ENCODE measurements around the gene NRBF2. TPM values are rescaled to one million over a fixed set of nuclear protein-coding genes. Genes with fewer than 3 reads are reported as not detected.
A peak's percentile ranks its signal among the peaks of the same experiment; 100 is the strongest.

Gene NRBF2
- total and polyA plus RNA-seq, 2 experiments from 2014 or later: 22.9 to 38.3 TPM

DNA sequence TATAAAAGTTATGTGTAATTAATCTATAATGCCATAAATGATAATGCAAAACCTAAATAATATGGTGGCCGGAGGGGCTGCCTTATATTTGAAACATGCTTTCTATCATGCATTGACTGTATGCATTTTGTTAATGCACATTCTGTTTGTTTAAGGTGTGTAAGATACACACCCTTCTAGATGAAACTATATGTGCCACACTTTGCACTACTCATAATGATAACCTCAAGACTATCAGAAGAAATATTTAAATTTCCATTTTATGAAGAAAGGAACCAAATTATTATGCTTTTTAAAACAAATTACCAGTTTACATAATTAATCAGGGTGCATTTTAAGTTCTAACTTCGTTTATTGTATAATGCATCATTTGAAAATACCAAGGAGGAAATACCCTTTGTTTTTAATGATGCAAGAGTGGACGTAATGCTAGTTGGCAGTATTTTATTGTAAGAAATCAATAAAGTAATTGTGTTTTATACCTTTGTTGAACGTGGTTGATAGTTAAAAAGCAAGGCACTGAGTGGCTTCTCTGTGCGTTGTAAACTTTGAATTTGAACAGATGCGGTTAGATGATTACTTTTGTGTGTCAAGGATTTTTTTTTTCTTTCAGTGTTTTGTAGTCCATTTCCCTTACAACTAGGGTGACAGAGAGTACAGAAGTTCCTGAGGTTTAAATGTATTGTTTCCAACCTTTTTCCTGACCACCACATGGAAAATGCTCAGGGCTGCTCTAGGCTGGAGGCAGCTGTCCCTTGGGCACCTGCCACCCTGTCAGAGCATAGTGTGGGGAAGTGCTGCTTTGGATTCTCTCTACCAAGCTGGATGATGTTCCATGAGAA, 21.6 kb downstream of the NRBF2 start (continued):
- no peak for TF ChIP-seq JUNB (IDR thresholded peaks at IDR 0.05; ENCODE audit: unreplicated experiment)
- TF ChIP-seq, protein P1, sequence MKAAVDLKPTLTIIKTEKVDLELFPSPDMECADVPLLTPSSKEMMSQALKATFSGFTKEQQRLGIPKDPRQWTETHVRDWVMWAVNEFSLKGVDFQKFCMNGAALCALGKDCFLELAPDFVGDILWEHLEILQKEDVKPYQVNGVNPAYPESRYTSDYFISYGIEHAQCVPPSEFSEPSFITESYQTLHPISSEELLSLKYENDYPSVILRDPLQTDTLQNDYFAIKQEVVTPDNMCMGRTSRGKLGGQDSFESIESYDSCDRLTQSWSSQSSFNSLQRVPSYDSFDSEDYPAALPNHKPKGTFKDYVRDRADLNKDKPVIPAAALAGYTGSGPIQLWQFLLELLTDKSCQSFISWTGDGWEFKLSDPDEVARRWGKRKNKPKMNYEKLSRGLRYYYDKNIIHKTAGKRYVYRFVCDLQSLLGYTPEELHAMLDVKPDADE (IDR thresholded peaks at IDR 0.05): no peak
- no peak for TF ChIP-seq NANOG (IDR thresholded peaks at IDR 0.05; ENCODE audit: borderline replicate concordance)
- TF ChIP-seq, protein P2, sequence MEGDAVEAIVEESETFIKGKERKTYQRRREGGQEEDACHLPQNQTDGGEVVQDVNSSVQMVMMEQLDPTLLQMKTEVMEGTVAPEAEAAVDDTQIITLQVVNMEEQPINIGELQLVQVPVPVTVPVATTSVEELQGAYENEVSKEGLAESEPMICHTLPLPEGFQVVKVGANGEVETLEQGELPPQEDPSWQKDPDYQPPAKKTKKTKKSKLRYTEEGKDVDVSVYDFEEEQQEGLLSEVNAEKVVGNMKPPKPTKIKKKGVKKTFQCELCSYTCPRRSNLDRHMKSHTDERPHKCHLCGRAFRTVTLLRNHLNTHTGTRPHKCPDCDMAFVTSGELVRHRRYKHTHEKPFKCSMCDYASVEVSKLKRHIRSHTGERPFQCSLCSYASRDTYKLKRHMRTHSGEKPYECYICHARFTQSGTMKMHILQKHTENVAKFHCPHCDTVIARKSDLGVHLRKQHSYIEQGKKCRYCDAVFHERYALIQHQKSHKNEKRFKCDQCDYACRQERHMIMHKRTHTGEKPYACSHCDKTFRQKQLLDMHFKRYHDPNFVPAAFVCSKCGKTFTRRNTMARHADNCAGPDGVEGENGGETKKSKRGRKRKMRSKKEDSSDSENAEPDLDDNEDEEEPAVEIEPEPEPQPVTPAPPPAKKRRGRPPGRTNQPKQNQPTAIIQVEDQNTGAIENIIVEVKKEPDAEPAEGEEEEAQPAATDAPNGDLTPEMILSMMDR (conservative IDR thresholded peaks at IDR 0.05; ENCODE audit: low read depth in 2 of 2): no peak
- no peak for TF ChIP-seq POLR2AphosphoS5 (IDR thresholded peaks at IDR 0.05; ENCODE audit: low read depth)

DNA sequence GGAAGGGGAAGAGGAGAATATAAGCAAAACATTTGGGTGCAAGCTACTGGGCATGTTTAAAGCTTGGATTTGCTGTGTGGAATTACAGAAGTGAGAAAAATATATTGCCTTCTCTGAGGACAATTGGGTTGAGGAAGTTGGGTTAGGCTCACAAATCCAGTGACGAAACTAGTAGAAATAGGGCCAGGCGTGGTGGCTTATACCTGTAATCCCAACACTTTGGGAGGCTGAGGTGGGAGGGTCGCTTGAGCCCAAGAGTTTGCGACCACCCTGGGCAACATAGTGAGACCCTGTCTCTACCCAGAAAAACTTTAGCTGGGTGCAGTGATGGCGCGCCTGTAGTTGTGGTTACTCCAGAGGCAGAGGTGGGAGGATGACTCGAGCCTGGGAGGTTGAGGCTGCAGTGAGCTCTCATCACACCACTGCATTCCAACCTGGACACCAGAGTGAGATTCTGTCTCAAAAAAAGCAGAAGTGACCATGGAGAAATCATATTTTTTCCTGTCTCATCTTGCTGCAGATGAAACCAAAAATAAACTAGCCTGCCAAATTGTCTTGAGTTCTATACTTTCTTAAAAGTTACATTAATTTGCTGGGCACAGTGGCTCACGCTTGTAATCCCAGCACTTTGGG, 22.4 kb downstream of the NRBF2 start:
- H3K9me3 Mint-ChIP-seq: no peaks in the 10 kb centered on the region
- Histone ChIP-seq H3K4me1 (ENCODE audit: insufficient read depth) (no peaks in the 10 kb centered on the region), H4K20me1 (replicated peaks; ENCODE audit: insufficient read depth) (peaks cover 5% of the 10 kb centered on the region; the same call in 1 of the 2 replicates), H3K4me3 (no peak overlapping the region), H3K79me2 (replicated peaks; ENCODE audit: insufficient read depth) (peaks cover 14% of the 10 kb centered on the region), H3K27ac (ENCODE audit: low read depth) (no peak overlapping the region), H3K9me2 (ENCODE audit: insufficient read depth) (no peaks in the 10 kb centered on the region), H3K4me2 (no peak overlapping the region), H3K27me3 (ENCODE audit: insufficient read depth) (no peaks in the 10 kb centered on the region), H3K36me3 (ENCODE audit: insufficient read depth) (peaks cover 19% of the 10 kb centered on the region; the same call in 1 of the 2 replicates), H3F3A (replicated peaks; ENCODE audit: low read depth) (no peaks in the 10 kb centered on the region), H2AFZ (no peak overlapping the region)
- 0 out of 2 replicates have a peak overlapping the region, but pooled peaks have one; percentile 12 for H3K27ac Mint-ChIP-seq
- TF ChIP-seq ZNF331 (CRISPR knock-in tag; IDR thresholded peaks at IDR 0.05; ENCODE audit: low read depth): no peak
- TF ChIP-seq POLR2AphosphoS5 (IDR thresholded peaks at IDR 0.05; ENCODE audit: low read depth): no peak
- peaks cover 5% of the 10 kb centered on the region for H3K27me3 Mint-ChIP-seq (ENCODE audit: insufficient read depth, low read depth, poor library complexity)
- no peak overlapping the region for H3K4me3 Mint-ChIP-seq
- ATAC-seq: no peak
- no peak for DNase-seq (ENCODE audit: low spot score)
- peaks cover 40% of the 10 kb centered on the region for H3K36me3 Mint-ChIP-seq (ENCODE audit: low read depth)
- no peaks in the 10 kb centered on the region for H3K4me1 Mint-ChIP-seq

DNA sequence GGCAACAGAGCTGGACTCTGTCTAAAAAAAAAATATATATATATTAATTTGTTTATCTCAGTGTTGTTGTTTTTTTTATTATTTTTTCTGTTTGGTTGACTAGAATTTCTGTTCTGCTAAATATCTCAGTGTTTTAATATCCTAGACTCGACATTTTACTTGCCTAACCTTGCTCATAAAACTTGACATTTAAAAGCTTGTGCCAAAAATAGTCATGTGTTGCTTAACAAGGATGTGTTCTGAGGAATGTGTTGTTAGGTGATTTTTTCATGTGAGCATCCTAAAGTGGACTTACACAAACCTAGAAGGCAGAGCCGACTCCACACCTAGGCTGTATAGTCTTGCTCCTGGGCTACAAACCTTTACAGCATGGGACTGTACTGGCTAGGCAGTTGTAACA, 23.1 kb downstream of the NRBF2 start:
- Histone ChIP-seq H3K4me1 (ENCODE audit: insufficient read depth) (no peaks in the 10 kb centered on the region), H3K27ac (ENCODE audit: low read depth) (no peak overlapping the region), H3K4me3 (no peak overlapping the region), H3K27me3 (ENCODE audit: insufficient read depth) (no peaks in the 10 kb centered on the region), H3K4me2 (no peak overlapping the region), H3F3A (replicated peaks; ENCODE audit: low read depth) (no peaks in the 10 kb centered on the region), H4K20me1 (replicated peaks; ENCODE audit: insufficient read depth) (0 out of 2 replicates have a peak, but pooled peaks cover 5% of the 10 kb centered on the region), H3K79me2 (replicated peaks; ENCODE audit: insufficient read depth) (peaks cover 6% of the 10 kb centered on the region; the same call in 1 of the 2 replicates), H2AFZ (no peak overlapping the region), H3K9me2 (ENCODE audit: insufficient read depth) (no peaks in the 10 kb centered on the region), H3K36me3 (ENCODE audit: insufficient read depth) (peaks cover 19% of the 10 kb centered on the region; the same call in 1 of the 2 replicates)
- H3K4me3 Mint-ChIP-seq: no peak overlapping the region
- DNase-seq (ENCODE audit: low spot score): no peak
- no peak overlapping the region for H3K27ac Mint-ChIP-seq
- no peaks in the 10 kb centered on the region for H3K4me1 Mint-ChIP-seq
- ATAC-seq: no peak
- no peaks in the 10 kb centered on the region for H3K9me3 Mint-ChIP-seq
- H3K36me3 Mint-ChIP-seq (ENCODE audit: low read depth): peaks cover 35% of the 10 kb centered on the region
- H3K27me3 Mint-ChIP-seq (ENCODE audit: insufficient read depth, low read depth, poor library complexity): peaks cover 8% of the 10 kb centered on the region
- TF ChIP-seq, protein P3, sequence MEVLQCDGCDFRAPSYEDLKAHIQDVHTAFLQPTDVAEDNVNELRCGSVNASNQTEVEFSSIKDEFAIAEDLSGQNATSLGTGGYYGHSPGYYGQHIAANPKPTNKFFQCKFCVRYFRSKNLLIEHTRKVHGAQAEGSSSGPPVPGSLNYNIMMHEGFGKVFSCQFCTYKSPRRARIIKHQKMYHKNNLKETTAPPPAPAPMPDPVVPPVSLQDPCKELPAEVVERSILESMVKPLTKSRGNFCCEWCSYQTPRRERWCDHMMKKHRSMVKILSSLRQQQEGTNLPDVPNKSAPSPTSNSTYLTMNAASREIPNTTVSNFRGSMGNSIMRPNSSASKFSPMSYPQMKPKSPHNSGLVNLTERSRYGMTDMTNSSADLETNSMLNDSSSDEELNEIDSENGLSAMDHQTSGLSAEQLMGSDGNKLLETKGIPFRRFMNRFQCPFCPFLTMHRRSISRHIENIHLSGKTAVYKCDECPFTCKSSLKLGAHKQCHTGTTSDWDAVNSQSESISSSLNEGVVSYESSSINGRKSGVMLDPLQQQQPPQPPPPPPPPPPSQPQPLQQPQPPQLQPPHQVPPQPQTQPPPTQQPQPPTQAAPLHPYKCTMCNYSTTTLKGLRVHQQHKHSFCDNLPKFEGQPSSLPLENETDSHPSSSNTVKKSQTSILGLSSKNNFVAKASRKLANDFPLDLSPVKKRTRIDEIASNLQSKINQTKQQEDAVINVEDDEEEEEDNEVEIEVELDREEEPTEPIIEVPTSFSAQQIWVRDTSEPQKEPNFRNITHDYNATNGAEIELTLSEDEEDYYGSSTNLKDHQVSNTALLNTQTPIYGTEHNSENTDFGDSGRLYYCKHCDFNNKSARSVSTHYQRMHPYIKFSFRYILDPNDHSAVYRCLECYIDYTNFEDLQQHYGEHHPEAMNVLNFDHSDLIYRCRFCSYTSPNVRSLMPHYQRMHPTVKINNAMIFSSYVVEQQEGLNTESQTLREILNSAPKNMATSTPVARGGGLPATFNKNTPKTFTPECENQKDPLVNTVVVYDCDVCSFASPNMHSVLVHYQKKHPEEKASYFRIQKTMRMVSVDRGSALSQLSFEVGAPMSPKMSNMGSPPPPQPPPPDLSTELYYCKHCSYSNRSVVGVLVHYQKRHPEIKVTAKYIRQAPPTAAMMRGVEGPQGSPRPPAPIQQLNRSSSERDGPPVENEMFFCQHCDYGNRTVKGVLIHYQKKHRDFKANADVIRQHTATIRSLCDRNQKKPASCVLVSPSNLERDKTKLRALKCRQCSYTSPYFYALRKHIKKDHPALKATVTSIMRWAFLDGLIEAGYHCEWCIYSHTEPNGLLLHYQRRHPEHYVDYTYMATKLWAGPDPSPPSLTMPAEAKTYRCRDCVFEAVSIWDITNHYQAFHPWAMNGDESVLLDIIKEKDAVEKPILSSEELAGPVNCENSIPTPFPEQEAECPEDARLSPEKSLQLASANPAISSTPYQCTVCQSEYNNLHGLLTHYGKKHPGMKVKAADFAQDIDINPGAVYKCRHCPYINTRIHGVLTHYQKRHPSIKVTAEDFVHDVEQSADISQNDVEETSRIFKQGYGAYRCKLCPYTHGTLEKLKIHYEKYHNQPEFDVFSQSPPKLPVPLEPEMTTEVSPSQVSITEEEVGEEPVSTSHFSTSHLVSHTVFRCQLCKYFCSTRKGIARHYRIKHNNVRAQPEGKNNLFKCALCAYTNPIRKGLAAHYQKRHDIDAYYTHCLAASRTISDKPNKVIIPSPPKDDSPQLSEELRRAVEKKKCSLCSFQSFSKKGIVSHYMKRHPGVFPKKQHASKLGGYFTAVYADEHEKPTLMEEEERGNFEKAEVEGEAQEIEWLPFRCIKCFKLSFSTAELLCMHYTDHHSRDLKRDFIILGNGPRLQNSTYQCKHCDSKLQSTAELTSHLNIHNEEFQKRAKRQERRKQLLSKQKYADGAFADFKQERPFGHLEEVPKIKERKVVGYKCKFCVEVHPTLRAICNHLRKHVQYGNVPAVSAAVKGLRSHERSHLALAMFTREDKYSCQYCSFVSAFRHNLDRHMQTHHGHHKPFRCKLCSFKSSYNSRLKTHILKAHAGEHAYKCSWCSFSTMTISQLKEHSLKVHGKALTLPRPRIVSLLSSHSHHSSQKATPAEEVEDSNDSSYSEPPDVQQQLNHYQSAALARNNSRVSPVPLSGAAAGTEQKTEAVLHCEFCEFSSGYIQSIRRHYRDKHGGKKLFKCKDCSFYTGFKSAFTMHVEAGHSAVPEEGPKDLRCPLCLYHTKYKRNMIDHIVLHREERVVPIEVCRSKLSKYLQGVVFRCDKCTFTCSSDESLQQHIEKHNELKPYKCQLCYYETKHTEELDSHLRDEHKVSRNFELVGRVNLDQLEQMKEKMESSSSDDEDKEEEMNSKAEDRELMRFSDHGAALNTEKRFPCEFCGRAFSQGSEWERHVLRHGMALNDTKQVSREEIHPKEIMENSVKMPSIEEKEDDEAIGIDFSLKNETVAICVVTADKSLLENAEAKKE (CRISPR knock-in tag; IDR thresholded peaks at IDR 0.05): no peak
- no peak for TF ChIP-seq STAT1 (IDR thresholded peaks at IDR 0.05; ENCODE audit: unreplicated experiment)
- TF ChIP-seq CREB1 (CRISPR knock-in tag; IDR thresholded peaks at IDR 0.05; ENCODE audit: low read depth): no peak
- no peak for TF ChIP-seq ZNF114 (CRISPR knock-in tag; IDR thresholded peaks at IDR 0.05)
